H1 (cell line): Measurements from ENCODE around the gene COMMD1. TPM values are rescaled to one million over a fixed set of nuclear protein-coding genes. Genes with fewer than 3 reads are reported as not detected.

ENCODE experiments used
- EP300 ChIP-seq, 2 experiments: IDR thresholded peaks; 1 replicate in 1 of 2; 2 replicates in 1 of 2; pipeline ENCODE4 v1.6.1; 2011 to 2012; ENCODE audit warnings: low read depth in 2 of 2, low read length in 2 of 2, mild to moderate bottlenecking in 2 of 2, borderline replicate concordance in 1 of 2, inconsistent platforms in 1 of 2, moderate library complexity in 1 of 2
- HDAC2 ChIP-seq, 2 experiments: fragments of 300-600 bp in 1 of 2; sonication (generic) in 1 of 2; IDR thresholded peaks; 2 replicates each; pipeline ENCODE4 v1.6.1; 2011 to 2012; ENCODE audit warnings: low read depth in 2 of 2, low read length in 2 of 2, mild to moderate bottlenecking in 2 of 2, moderate library complexity in 2 of 2, borderline replicate concordance in 1 of 2, inconsistent platforms in 1 of 2
- KDM4A ChIP-seq: IDR thresholded peaks from one replicate; pipeline ENCODE4 v1.7.1; 2012; ENCODE audit warnings: low read depth, mild to moderate bottlenecking, moderate library complexity, low read length, inconsistent platforms; ENCODE audit not compliant: severe bottlenecking
- PHF8 ChIP-seq: fragments of 200-600 bp; sonication (generic); conservative IDR thresholded peaks from 2 replicates; pipeline ENCODE4 v1.7.1; 2012; ENCODE audit warnings: low read depth, mild to moderate bottlenecking, inconsistent platforms, low read length, moderate library complexity
- POLR2A ChIP-seq, 2 experiments: IDR thresholded peaks; 1 replicate in 1 of 2; 2 replicates in 1 of 2; pipeline ENCODE4 v1.6.1; 2011; ENCODE audit warnings: low read depth in 2 of 2, low read length in 2 of 2, mild to moderate bottlenecking in 2 of 2; ENCODE audit errors: control extremely low read depth in 1 of 2
- SIRT6 ChIP-seq: IDR thresholded peaks from one replicate; pipeline ENCODE4 v1.7.1; 2012; ENCODE audit warnings: low read length, inconsistent platforms
- SP1 ChIP-seq: IDR thresholded peaks from 2 replicates; pipeline ENCODE4 v1.6.1; 2011; ENCODE audit warnings: low read depth, low read length
- polyA plus RNA-seq, 7 experiments: library from polyadenylated mRNA; depleted of rRNA in 3 of 7; stranded (reverse) in 5 of 7; unstranded in 2 of 7; fragments of >200 nt in 5 of 7; fragments of 200-250 nt in 2 of 7; gene quantifications; 1 replicate in 5 of 7; 2 replicates in 1 of 7; 4 replicates in 1 of 7; pipeline versions ENCODE4 v1.2.1 to v1.2.3, GENCODE V29; 2011 to 2013; ENCODE audit warnings: missing spikeins in 2 of 7, mixed read lengths in 2 of 7
- total RNA-seq: library from RNA; stranded (reverse); fragmentation: NEBNext Ultra II Directional; extraction: Animal tissue kit (Norgen Biotek cat#: 25700); gene quantifications from 2 replicates; pipeline ENCODE4 v1.2.1, GENCODE V29; 2021

The COMMD1 gene
- total and polyA plus RNA-seq, 2 of the 8 experiments (the other 6 are each of a cell fraction or from before 2014, with no cell fraction given), result 23.5 to 28.3 TPM

DNA sequence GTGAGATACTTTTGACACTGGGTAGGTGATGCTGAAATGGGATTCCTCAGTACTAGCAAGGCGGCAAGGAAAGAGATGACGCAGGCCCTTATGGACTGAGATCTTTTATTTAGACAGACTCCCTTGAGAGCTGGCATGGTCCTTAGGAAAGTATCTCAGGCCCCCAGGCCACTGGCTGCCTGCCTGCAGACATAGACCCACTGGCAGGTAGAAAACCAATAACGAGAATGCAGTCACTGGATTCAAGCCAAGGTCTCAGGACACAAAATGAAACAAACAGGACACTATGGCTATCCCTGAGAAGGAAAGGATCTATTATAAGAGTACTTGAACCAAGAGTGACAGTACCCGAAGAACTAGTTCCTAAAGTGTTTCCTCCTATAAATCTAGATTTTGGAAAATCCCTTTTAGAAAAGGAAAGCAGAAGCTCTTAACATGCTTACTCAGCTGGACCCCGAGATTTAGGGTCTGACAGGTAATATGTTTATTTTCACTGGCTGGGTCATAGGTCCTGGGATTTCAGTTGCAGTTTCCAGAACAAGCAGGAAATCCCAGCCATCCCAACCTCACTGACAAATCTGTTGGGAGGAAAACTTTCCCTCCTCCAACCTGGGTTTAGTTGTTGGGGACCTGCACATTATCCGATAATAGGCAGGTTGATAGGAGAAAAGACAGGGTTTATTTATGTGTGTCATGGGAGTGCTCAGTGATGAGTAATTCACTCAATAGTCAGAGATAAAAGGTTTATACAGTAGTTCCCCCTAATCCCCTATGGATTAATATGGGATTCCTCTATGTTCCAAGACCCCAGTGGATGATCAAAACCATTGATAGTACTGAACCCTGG is 44.5 kb downstream of the COMMD1 start (continued):
- TF ChIP-seq HDAC2 (IDR thresholded peaks at IDR 0.05; ENCODE audit: borderline replicate concordance in 1 of 2, low read depth in 2 of 2, low read length in 2 of 2) (no peak), PHF8 (no peak), KDM4A (no peak), SIRT6 (no peak), EP300 (IDR thresholded peaks at IDR 0.05; ENCODE audit: borderline replicate concordance in 1 of 2, low read depth in 2 of 2, low read length in 2 of 2) (no peak), POLR2A (IDR thresholded peaks at IDR 0.05; ENCODE audit: control extremely low read depth in 1 of 2, low read depth in 2 of 2, low read length in 2 of 2) (no peak), SP1 (no peak)
